Choroid plexus epithelial cell (primary cell): ENCODE results near the gene ANXA11.
"Not testable (repeated sequence)": the region's sequence is repeated elsewhere in the genome, so short reads cannot be mapped to it uniquely, and the experiment has no call there.

Experiments used
- DNase-seq: peaks from one replicate; pipeline ENCODE4 v3.0.0-alpha.2; 2010; ENCODE audit warnings: low read depth
- H3K4me3 ChIP-seq: 2 replicates; pipeline ENCODE4 v1.5.1; 2011; ENCODE audit warnings: low read depth, mild to moderate bottlenecking, control low read depth, low read length, moderate library complexity
- CTCF ChIP-seq: conservative IDR thresholded peaks from 2 replicates; pipeline ENCODE4 v1.5.1; 2011; ENCODE audit warnings: low read depth, mild to moderate bottlenecking, control low read depth, inconsistent platforms, low read length, moderate library complexity

Gene ANXA11

GRCh38 chr10:80205477-80206276 is at the start of gene ANXA11:
TSS of gene ANXA11 (minus strand) at chr10:80205537. CDS start at chr10:80172861, 32,676 bp downstream.
- peak; percentile 72 for DNase-seq
- peak within 1 kb of the TSS; percentile 86 for H3K4me3 ChIP-seq
- no peak for TF ChIP-seq CTCF

GRCh38 chr10:80254726-80255125 is 49.4 kb upstream of the ANXA11 start:
- not testable (repeated sequence) for H3K4me3 ChIP-seq, DNase-seq

- H3K4me3 ChIP-seq, DNase-seq: not testable (repeated sequence)
Observed at GRCh38 chr10:80253963-80254271, 48.6 kb upstream of the ANXA11 start.

- H3K4me3 ChIP-seq = no peak overlapping the region
- TF ChIP-seq CTCF = no peak
- peak; percentile 15 for DNase-seq
Observed at GRCh38 chr10:80253266-80253962, 48.1 kb upstream of the ANXA11 start.

GRCh38 chr10:80252296-80252887 is 47.1 kb upstream of the ANXA11 start:
- no peak overlapping the region for H3K4me3 ChIP-seq
- no peak for TF ChIP-seq CTCF

GRCh38 chr10:80251703-80252280 is 46.5 kb upstream of the ANXA11 start:
- DNase-seq, H3K4me3 ChIP-seq: not testable (repeated sequence)

More at GRCh38 chr10:80252296-80252887, 47.1 kb upstream of the ANXA11 start:
- no peak for DNase-seq

GRCh38 chr10:80250399-80250798 is 45.1 kb upstream of the ANXA11 start:
- not testable (repeated sequence) for DNase-seq, H3K4me3 ChIP-seq

- not testable (repeated sequence) for H3K4me3 ChIP-seq, DNase-seq
Observed at GRCh38 chr10:80249906-80250305, 44.6 kb upstream of the ANXA11 start.

- not testable (repeated sequence) for H3K4me3 ChIP-seq, DNase-seq
Observed at GRCh38 chr10:80247611-80248010, 42.3 kb upstream of the ANXA11 start.

GRCh38 chr10:80244371-80244770 is 39.0 kb upstream of the ANXA11 start:
- H3K4me3 ChIP-seq, DNase-seq: not testable (repeated sequence)

GRCh38 chr10:80242341-80242740 is 37.0 kb upstream of the ANXA11 start:
- DNase-seq, H3K4me3 ChIP-seq: not testable (repeated sequence)

- not testable (repeated sequence) for H3K4me3 ChIP-seq, DNase-seq
Observed at GRCh38 chr10:80236457-80236856, 31.1 kb upstream of the ANXA11 start.

- not testable (repeated sequence) for H3K4me3 ChIP-seq, DNase-seq
Observed at GRCh38 chr10:80234331-80235235, 29.2 kb upstream of the ANXA11 start.

GRCh38 chr10:80233871-80234270 is 28.5 kb upstream of the ANXA11 start:
- DNase-seq, H3K4me3 ChIP-seq: not testable (repeated sequence)
